Measurements from ENCODE around the gene CD9.

Gene CD9

DNA sequence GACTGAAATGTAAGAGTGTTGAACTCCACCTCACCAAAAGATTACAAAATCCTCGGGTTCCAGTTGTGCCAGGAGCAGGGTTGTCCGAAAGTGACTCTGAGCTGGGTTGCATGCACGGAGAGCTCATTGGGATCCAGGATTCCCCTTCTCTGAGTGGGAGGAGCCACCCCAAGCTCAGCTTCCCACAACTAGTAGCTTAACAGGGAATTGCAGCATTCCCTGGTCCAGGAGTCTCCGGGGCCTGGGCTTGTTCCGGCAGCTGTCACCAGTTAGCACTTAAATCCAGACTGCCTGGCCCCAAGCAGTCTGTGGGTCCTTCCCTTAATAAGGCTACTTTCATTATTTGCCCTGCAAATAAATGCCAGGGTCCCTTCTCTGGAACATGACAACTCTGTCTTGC lies 50.1 kb downstream of the CD9 start:
- no peak for DNase-seq

DNA sequence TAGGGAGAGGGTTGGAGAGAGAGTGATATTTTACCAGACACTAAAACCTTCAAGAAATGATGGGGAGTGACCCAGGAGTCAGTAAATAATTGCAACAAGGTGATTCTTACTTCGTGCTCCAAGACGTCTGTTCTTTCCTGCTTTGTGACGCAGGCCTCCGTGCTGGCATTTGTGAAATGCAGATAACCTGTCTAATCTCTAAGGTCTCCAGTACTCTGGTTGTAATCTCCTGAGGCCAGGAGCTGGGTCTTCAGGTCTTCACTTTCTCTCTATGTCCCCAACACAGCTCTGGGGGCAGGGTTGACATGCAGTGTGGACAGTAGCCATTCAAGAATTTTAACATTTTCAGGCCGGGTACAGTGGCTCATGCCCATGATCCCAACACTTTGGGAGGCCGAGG lies 53.1 kb downstream of the CD9 start:
- no peak for DNase-seq

DNA sequence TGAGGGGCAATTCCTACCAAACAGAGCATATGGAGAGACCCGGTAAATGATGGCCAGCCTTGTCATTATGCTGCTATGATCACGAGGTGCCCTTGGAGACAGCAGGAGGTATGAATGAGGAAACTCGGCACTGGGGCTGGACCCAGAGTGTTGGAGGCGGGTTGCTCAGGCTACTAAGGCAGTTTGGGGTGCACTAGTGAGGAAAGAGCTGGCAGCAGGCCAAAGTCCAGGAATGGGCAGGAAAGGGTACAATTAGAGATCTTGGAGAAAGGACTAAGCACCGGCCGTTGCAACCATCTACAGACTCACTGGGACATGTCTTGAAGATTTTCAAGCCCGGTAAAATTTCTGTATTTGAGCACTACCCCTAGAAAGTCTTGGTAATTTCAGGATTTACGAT lies 54.3 kb downstream of the CD9 start:
- DNase-seq, result no peak

DNA sequence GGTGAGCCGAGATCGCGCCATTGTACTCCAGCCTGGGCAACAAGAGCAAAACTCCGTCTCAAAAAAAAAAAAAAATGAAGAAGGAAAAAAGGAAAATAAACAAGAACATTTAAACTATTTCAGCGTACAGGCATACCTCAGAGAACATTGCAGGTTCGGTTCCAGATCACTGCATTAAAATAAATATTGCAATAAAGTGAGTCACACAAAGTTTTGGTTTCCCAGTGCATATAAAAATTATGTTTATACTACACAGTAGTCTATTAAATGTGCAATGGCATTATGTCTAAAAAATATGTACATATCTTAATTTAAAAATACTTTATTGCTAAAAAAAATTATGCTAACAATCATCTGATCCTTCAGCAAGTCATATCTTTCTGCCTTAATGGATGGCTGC lies 56.8 kb downstream of the CD9 start:
- no peak for DNase-seq

DNA sequence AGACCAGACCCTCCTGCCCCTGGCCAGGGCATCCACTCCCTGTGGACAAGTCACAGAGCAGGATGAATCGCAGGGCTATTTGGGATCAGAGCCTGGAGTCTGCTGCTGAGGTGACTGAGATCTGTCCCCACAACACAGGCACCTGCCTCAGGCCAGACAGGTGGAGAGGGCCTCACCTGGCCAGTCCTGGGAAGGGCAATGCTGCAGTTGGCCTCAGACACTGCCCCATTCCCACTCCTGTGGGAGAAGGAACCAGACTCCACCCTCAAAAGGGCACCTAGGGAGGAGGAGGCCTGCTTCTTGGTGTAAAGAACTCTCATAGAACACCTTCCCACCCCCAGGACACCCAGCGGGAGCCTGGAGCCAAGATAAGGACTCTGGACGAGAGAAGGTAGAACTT lies 62.0 kb downstream of the CD9 start:
- DNase-seq, result no peak

DNA sequence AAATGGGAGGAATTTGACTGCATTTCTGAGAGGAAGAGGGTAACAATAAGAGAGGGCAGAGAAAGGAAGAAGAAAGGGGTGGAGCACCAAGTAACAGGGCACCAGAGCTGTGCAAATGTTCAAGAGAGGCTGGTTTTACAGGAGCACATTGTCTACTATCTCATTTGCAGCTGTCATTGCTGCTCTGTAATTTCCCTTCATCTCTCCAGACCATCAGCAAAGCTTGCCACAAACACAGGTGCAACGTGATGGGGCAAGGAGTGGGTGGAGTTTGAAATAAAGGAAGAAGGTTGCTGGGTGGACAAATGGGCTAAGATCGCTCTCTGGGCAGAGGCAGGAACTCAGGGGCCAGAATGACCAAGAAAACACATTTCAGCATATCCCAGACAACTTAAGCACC lies 62.4 kb downstream of the CD9 start:
- no peak for DNase-seq

DNA sequence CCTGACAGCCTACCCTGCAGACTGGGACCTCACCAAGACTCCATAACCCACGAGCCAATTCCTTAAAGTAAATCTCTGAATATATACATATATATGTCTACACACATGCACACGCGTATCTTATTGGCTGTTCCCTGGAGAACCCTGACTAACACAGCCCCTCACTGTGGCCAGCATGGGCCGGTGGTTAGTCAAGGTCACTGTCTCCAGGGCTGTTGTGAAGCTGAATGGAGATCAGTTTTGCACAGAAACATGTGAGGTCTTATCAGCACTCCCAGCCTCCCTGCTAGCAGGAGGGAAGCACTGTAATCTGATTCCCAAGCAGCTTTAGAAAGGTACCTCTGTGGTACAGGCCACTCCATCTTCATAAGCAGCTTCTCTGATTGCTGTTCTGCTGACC lies 63.7 kb downstream of the CD9 start:
- no peak for DNase-seq

DNA sequence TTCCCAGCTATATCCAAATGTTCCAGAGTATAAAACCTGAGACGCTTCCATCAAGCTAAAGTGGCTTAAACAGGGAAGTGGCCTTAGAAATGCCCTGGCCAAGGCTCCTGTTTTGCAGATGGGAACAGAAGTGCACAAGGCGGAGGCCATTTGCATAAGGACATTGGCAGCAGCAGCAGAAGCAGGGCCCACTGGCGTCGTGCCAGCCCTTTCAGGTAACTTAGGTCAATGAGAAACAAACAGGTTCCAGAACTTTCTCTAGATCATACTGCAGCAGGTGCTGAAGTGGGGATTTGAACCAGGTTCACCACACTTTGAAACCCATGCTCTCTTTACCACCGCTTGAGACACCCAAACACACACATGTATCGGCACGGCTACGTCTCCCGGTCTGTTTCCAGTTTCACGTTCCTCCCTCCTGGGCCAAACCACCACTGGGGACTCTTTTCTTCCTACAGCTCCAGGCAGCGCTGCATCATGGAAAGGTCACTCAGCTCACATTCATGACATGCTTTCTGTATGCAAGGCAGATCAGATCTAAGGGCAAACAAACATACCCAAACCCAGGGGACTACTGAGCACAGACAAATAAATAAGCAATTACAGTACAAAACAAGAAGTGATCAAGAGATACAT lies 64.3 kb downstream of the CD9 start:
- no peak for DNase-seq

DNA sequence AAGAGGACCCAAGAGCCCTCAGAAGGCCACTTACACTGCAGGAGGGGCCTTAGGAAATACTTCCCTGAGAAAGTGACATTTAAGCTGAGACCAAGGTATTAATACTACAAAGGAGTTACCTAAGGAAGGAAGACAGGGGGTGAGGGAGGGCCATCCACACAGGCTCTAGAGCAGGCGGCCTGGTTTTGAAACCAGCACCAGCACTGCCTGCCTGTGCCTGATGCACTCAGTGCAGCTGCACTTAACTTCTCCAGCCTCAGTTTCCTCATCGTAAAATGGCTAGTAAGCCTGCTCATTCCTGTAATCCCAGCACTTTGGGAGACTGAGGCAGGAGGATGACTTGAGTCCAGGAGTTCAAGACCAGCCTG lies 64.8 kb downstream of the CD9 start:
- no peak for DNase-seq

DNA sequence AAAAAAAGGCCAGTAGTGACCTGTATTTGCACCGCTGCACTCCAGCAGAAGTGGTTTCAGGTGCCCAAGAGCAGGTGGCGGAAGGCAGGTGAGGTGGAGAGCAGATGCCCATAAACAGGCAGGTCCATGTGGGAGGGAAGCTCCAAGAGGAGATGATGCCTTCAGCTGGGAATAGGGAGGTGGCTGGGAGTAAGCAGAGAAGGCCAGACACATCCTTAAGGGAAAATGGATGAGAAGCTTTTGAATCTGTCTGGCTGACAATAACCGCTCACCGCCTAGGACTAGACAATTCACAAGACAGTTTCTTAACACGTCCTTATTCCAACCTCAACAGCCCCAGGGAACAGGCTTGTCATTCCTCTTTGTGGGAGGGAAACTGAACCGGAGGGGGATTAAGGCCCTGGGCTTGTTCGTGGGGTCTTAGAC lies 66.4 kb downstream of the CD9 start:
- no peak for DNase-seq

DNA sequence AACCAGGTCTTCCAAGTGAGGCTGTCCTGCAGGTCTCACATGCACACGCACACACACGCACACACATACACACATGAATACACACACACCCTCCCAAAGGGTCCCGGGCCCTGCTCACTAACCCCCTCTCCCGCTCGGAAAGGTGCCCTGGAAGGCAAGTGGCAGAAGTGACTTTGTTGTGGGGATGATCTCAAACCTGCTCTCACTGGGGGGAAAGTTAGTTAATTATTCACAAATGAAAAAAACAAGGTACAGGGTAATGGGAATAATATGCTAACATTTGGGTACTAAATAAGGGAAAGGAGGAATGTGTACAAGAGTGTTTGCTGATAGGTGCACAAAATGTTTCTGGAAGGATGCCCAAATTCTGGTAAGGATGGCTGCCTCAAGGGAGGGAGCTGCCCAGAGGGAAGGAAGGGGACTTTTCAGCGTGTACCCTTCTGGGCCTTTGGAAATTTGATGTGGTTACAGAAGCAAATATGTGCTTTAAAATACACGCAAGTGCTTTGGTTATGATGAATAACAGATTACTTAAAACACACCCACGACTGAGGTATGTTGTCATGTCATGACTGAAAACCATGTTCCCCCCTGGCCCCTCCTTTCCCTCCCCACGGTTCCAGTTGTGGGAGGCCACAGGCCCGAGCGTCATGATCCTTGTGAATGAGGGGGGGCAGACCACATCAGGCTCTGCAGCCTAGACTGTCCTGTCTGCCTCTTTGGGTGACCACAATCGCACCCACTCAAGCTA lies 66.9 kb downstream of the CD9 start:
- DNase-seq, result peak; percentile 65

DNA sequence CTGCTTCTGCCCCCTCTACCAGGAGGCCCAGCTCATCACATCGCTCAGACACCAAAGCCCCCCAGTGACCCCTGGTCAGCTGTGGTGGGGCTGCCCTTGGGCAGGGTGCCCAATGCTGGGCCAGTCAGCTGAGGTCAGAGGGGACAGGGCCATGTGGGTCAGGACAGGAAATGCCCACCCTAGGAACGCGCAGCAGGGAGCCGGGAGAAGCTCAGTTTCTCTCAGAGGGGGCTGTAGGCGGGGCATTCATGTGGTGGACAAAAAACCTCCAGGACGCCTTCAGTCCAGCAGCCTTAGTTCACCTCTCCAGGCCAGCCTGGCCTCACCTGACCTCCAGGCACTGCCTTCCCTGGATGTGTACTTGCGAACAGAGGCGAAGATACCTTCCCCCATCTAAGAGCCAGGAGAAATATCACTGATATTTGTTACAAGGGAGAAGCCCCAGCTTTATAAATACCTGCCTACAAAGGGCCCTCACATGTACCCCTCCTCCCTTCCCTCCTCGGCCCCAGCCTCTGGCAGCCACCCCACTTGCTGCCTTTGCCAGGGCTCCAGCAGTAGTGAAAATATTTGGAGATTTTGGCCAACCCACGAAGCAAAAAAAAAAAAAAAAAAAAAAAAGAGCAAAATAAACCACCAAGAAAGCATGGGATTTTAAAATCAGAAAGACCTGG lies 68.4 kb downstream of the CD9 start:
- DNase-seq, result no peak

DNA sequence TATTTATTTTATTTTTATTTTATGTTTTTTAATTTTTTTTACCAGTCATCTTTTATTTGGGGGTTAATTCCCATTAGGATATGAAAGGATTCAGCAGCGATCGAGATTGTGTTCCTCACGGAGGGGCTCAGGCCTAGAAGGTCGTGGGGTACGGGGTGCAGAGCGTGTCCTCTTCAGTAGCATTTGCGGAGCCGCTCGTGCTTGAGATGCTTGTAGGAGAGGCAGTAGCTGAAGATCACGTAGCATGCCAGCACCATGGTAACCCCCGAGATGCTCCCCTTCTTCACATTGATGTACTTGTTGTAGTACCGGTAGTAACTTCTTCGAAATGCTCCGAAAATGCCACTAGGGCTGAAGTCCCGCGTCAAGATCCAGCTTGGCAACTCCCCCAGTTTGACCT lies 69.8 kb downstream of the CD9 start:
- no peak for DNase-seq

DNA sequence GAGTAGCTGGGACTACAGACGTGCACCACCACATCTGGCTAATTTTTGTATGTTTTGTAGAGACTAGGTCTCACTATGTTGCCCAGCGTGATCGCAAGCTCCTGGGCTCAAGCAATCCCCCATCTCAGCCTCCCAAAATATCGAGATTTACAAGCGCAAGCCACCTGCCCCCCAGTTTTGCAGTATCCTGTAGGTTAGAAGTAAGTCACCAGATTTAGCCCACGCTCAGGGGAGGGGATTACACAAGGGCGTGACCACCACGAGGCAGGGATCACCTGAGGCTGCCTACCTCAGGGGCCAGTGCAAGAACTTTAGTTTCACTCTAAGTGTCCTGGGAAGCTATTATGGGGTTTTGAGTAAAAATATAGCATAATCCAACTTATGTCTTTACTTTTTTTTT lies 71.1 kb downstream of the CD9 start:
- no peak for DNase-seq

DNA sequence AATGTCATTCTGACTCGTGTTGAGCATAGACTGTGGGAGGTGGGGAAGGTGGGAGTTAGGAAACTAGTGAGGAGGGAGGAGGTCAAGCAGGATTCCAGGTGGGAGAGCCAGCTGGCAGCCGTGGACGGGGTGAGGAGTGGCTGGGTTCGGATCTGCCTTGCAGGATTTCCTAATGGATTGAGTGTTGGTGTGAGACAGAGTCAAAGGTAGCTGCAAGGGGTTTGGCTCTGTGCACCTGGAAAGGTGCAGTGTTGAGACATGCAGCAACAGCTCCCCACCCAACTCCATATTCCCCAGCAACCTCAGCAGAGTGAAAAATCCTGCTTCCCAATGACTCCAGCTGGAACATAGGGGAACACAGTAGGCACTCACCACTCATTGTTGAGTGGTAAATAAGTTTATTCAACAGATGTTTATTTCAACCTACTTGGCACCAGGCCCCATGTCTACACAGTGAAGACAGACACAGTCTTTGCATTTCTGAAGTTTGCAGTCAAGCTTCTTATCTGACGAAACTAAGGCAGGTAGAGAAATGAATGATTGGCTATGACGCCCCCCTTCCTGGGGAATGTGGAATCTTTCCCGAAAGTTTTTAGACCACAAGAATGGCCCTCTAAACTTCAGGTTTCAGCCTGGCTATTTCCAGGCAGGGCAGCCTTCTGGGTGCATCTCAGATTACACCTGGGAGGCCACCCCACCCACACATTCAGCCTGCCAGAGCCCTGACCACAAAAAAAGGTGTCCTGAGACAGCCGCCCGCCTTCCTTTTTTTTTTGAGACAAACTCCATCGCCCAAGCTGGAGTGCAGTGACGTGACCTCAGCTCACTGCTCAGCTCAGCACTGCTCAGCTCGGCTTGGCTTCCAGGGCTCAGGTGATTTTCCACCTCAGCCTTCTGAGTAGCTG lies 72.4 kb downstream of the CD9 start:
- DNase-seq, result no peak

DNA sequence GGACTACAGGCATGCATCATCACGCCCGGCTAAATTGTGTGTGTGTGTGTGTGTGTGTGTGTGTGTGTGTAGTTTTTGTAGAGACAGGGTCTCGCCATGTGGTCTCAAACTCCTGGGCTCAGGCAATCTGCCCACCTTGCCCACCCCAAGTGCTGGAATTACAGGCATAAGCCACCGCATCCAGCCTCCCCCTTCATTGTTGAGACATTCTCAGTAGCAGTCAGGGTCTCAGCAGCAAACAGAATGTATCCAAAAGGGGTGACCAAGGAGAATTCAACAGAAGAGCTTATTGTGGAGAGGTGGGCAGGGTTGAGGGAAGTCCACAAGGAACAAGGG lies 73.0 kb downstream of the CD9 start:
- no peak for DNase-seq

DNA sequence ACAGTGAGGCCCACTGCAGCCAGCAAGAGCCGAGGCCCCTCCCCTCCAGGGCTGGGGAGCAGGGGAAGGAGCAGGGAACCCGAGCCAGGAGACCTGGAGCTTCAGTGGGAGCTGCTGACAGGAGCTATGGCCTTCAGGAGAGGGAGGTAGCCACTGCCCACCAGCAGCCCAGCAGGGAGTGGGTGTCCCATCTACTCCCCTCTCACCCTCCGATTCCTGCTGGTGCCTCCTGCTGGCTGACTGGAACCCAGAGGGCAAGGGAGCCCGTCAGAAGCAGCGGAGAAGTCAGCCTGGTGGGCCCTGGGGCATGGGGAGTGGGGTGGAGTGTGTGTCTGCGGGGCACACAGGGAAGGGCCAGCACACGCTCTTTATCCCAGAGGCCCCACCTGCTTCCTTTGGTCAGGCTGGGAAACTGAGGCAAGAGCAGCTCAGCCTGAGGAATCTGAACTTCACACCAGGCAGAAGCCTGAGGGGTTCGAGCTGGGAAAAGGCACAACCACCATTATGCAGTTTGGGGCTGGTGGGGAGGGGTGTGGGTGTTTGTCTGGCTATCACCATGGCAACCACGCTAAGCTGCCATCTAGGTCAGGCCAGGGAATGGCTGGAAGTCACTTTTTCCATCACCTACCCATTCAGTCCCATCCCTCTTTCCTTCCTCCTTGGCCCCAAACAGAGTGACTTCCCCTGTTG lies 73.5 kb downstream of the CD9 start:
- DNase-seq, result no peak

DNA sequence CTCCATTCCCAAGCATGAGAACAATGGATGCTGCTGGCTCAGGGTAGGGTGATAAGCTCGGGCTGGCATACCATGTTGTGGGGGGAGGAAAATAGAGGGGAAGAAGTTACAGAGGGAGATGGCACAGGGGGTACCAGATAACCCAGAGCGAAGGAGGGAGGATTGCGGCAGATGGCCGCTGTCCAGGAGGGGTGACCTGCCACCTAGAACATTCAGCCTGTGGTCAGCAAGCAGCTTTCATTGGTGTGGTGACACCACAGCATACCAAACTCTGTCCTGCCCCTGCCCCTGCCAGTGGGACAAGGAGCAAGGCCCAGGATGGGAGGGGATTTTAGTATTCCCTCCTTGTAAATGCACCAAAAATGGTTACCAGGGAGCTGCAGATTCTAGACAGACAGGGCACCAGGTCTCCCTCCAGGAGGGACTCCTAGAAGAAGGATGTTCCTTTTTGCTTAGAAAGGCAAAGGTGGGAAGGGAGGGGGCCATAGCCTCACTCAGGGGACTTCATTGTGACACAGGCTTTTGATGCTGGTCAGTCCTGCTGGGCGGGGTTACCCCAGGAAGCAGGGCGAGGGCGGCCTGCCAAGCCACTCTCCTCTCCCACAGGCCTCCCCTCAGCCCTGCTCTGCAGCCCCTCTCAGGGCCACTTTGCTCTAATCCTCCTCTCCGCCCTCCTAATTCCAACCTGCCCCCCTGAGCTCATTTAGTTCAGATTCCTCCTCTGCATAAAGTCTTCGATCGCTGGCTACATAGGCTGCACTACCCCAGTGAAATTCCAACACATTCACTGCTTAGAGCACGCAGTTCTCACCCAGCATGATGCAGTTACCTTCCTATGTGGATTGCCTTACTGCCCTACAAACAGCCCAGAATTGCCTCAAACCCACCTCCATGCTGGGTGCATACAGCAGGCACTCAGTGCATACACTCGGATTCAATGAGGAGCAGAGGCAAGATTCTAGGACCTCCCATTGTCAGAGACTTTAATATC lies 74.3 kb downstream of the CD9 start:
- no peak for DNase-seq

DNA sequence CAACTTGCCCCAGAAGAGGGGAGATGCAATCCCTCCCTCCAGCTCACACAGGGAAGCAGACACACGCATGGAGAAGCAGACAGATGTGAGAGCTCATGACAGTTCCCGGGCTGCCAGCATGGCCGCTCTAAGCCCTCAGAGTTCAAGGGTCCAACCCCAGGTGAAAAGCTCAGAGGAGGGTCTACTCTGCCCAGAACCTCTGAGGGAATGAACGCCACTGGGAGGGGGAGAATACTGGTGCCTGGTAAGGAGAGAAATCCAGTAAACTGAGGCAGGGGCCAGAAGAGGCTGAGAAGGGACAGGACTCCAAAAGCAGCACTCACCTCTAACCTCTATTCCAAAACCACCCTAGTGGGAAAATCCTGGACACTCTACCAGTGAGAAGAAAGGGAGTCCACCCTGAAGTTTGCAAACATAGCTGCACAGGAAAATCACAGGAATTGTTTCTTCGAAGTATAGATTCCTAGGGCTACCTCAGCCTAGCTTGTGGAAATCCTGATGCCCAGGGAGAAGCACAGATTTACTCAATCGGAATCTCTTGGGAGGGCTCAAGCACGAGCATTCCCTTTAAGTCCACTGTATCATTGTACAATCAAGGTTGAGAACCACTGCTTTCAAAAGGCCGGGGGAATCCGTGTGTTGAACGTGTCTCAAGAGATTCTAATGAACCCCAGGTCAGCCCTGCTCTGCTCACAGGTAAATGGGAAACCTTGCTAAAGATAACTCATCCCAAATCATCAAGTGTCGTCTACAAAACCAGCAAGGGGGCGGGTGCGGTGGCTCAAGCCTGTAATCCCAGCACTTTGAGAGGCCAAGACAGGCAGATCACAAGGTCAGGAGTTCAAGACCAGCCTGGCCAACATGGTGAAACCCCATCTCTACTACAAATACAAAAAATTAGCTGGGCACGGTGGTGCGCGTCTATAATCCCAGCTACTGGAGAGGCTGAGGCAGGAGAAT lies 76.0 kb downstream of the CD9 start:
- no peak for DNase-seq

DNA sequence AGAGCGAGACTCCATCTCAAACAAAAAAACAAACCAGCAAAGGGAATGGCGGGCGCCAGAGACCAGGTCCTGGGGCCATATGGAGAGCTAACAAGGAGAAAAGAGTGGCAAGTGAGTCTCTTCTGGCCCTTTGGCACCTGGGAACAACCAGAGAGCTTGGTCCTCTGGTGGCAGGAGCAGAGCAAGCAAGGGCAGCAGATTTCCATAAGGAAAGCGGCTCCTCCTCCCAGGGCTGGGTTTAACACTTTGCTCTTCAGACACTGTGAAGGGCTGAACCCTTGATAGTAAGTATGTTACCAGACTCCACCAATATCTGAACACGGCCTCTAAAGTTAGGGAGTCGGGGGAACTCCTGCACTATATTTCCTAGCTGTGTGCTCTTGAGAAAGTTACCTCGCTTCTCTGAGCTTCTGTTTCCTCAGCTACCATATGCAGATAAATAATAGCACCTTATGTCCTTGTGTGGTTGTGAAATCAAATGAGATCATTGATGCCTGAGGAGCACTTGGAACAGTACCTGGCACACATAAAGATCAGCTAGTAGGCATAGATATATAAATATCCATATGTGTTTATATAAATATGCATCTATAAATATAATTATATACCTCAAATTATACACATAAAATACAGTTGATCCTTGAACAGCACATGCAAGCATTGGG lies 76.9 kb downstream of the CD9 start:
- no peak for DNase-seq
